Smooth muscle cell (in vitro differentiated cells): ENCODE measurements around the gene ANGEL2. TPM values are rescaled to one million over a fixed set of nuclear protein-coding genes. Genes with fewer than 3 reads are reported as not detected.
"Not testable (repeated sequence)": the region's sequence is repeated elsewhere in the genome, so short reads cannot be mapped to it uniquely, and the experiment has no call there.

Experiments
- DNase-seq: peaks from one replicate; lab custom pipeline; 2025; ENCODE audit not compliant: unreplicated experiment; lab: John Stamatoyannopoulos, UW
- H2AFZ ChIP-seq: fragments of 200-600 bp; sonication (generic); 2 replicates; pipeline ENCODE4 v1.6.0; 2016; ENCODE audit warnings: antibody characterized with exemption, low read depth, mild to moderate bottlenecking
- H3F3A ChIP-seq: fragments of 200-600 bp; sonication (generic); 2 replicates; pipeline ENCODE4 v1.6.0; 2017; ENCODE audit warnings: antibody characterized with exemption, low read depth
- H3K27ac ChIP-seq: fragments of 200-600 bp; sonication (generic); 2 replicates; pipeline ENCODE4 v1.5.1; 2016; ENCODE audit warnings: low read depth, mild to moderate bottlenecking
- H3K27me3 ChIP-seq: fragments of 200-600 bp; sonication (generic); 2 replicates; pipeline ENCODE4 v1.6.1; 2016; ENCODE audit warnings: low read depth, mild to moderate bottlenecking
- H3K36me3 ChIP-seq: fragments of 200-600 bp; sonication (generic); 2 replicates; pipeline ENCODE4 v1.5.1; 2016; ENCODE audit warnings: low read depth
- H3K4me1 ChIP-seq: fragments of 200-600 bp; sonication (generic); 2 replicates; pipeline ENCODE4 v1.5.1; 2016; ENCODE audit warnings: low read depth
- H3K4me2 ChIP-seq: fragments of 200-600 bp; sonication (generic); 2 replicates; pipeline ENCODE4 v1.6.0; 2016; ENCODE audit warnings: mild to moderate bottlenecking
- H3K4me3 ChIP-seq: fragments of 200-600 bp; sonication (generic); 2 replicates; pipeline ENCODE4 v1.5.1; 2016; ENCODE audit warnings: mild to moderate bottlenecking
- H3K79me2 ChIP-seq: fragments of 200-600 bp; sonication (generic); 2 replicates; pipeline ENCODE4 v1.6.0; 2016; ENCODE audit warnings: low read depth, mild to moderate bottlenecking
- H3K9ac ChIP-seq: fragments of 200-600 bp; sonication (generic); 2 replicates; pipeline ENCODE4 v1.6.0; 2016; ENCODE audit warnings: low read depth
- H3K9me3 ChIP-seq: fragments of 200-600 bp; sonication (generic); replicated peaks from 2 replicates; pipeline ENCODE4 v1.5.1; 2016; ENCODE audit warnings: low read depth
- H4K20me1 ChIP-seq: fragments of 200-600 bp; sonication (generic); 2 replicates; pipeline ENCODE4 v1.6.0; 2016; ENCODE audit warnings: low read depth
- CTCF ChIP-seq: fragments of 200-600 bp; sonication (generic); IDR thresholded peaks from 2 replicates; pipeline ENCODE4 v1.5.1; 2017; ENCODE audit warnings: borderline replicate concordance, mild to moderate bottlenecking, antibody characterized with exemption; ENCODE audit not compliant: insufficient read depth, poor library complexity, severe bottlenecking
- WGBS: methylation state at CpG from one replicate; pipeline ENCODE4 v1.1.7; 2016; ENCODE audit warnings: low lambda C conversion rate; 5-methylcytosine and 5-hydroxymethylcytosine counted together
- polyA plus RNA-seq: library from polyadenylated mRNA; unstranded; fragments of >200 nt; fragmentation: Nextera tagmentation; extraction: Ambion mirVana; gene quantifications from 2 replicates; pipeline ENCODE4 v1.2.1, GENCODE V29; 2016
- total RNA-seq: library from RNA; depleted of rRNA; stranded (reverse); fragments of >200 nt; gene quantifications from 2 replicates; pipeline ENCODE4 v1.2.3, GENCODE V29; 2014

Gene ANGEL2
- total and polyA plus RNA-seq, 2 experiments from 2014 or later, result 13.1 to 29.7 TPM

GRCh38 chr1:213050745-213051126 is 35.1 kb upstream of the ANGEL2 start:
- no peak for DNase-seq
- Histone ChIP-seq H4K20me1 (peaks cover 39% of the 10 kb centered on the region), H3K4me2 (peak overlapping the region; percentile 95), H2AFZ (peak overlapping the region; percentile 100), H3K27ac (peak overlapping the region; percentile 80), H3K27me3 (no peaks in the 10 kb centered on the region), H3K9me3 (no peaks in the 10 kb centered on the region), H3K4me3 (peak overlapping the region; percentile 94), H3F3A (peaks cover 10% of the 10 kb centered on the region), H3K79me2 (peaks cover 42% of the 10 kb centered on the region), H3K36me3 (no peaks in the 10 kb centered on the region), H3K9ac (peak overlapping the region; percentile 78), H3K4me1 (peaks cover 7% of the 10 kb centered on the region)
- 39% methylated on average over 15 of the region's 15 CpGs for WGBS
- TF ChIP-seq CTCF, result no peak

GRCh38 chr1:213049232-213049631 is 33.6 kb upstream of the ANGEL2 start:
- Histone ChIP-seq H3K4me1 (peaks cover 7% of the 10 kb centered on the region), H3K9ac (no peak overlapping the region), H3K79me2 (peaks cover 26% of the 10 kb centered on the region), H4K20me1 (peaks cover 24% of the 10 kb centered on the region), H3K36me3 (no peaks in the 10 kb centered on the region), H2AFZ (peak overlapping the region; percentile 27), H3K27ac (no peak overlapping the region), H3K27me3 (no peaks in the 10 kb centered on the region), H3K9me3 (no peaks in the 10 kb centered on the region), H3K4me2 (no peak overlapping the region), H3F3A (peaks cover 10% of the 10 kb centered on the region), H3K4me3 (no peak overlapping the region)
- 41% methylated on average over 1 of the region's 1 CpG for WGBS
- DNase-seq, result no peak
- no peak for TF ChIP-seq CTCF

GRCh38 chr1:213045321-213046226 is 29.9 kb upstream of the ANGEL2 start:
- Histone ChIP-seq H3K27ac (peak overlapping the region; percentile 37), H3K4me3 (peak overlapping the region; percentile 26), H2AFZ (peak overlapping the region; percentile 63), H3K4me2 (peak overlapping the region; percentile 77)
- 18% methylated on average over 13 of the region's 13 CpGs for WGBS
- H3K4me1 ChIP-seq, H3K79me2 ChIP-seq, H3K9me3 ChIP-seq, H3K36me3 ChIP-seq, DNase-seq, H3K27me3 ChIP-seq, H3K9ac ChIP-seq, H3F3A ChIP-seq, H4K20me1 ChIP-seq: not testable (repeated sequence)

GRCh38 chr1:213041443-213041842 is 25.8 kb upstream of the ANGEL2 start:
- no peak overlapping the region for H3K4me2 ChIP-seq
- no peaks in the 10 kb centered on the region for H3K36me3 ChIP-seq
- no peak overlapping the region for H3K4me3 ChIP-seq
- DNase-seq, result no peak
- peaks cover 3% of the 10 kb centered on the region for H3F3A ChIP-seq
- H3K27me3 ChIP-seq, result no peaks in the 10 kb centered on the region
- H2AFZ ChIP-seq, result peak overlapping the region; percentile 1
- H3K4me1 ChIP-seq, result no peaks in the 10 kb centered on the region
- no peaks in the 10 kb centered on the region for H4K20me1 ChIP-seq
- peak overlapping the region; percentile 27 for H3K27ac ChIP-seq
- no peaks in the 10 kb centered on the region for H3K79me2 ChIP-seq
- H3K9me3 ChIP-seq, result no peaks in the 10 kb centered on the region
- no peak overlapping the region for H3K9ac ChIP-seq
- no peak for TF ChIP-seq CTCF
- 64% methylated on average over 1 of the region's 1 CpG for WGBS
